RWPE1 (cell line): ENCODE results near the gene MEIS2.

ENCODE experiments used
- CTCF ChIA-PET: fragments of 350-600 bp; sonication (Branson Sonifier 250); formaldehyde crosslinking; extraction: SDS; loops from one replicate; lab custom pipeline; 2021; lab: Yijun Ruan, JAX
- POLR2A ChIA-PET: fragments of 400-600 bp; formaldehyde crosslinking; extraction: SDS; loops from one replicate; lab custom pipeline; 2020; ENCODE audit warnings: antibody characterized with exemption; ENCODE audit not compliant: low non-redundant PET; lab: Yijun Ruan, JAX
- DNase-seq: peaks from one replicate; pipeline ENCODE4 v3.0.0; 2012; ENCODE audit warnings: low spot score
- H3K27ac ChIP-seq: fragments of 450-650 bp; 2 replicates; pipeline ENCODE4 v1.5.1; 2017
- CTCF ChIP-seq: fragments of 450-650 bp; conservative IDR thresholded peaks from 2 replicates; pipeline ENCODE4 v1.5.1; 2017; ENCODE audit warnings: low read depth, mild to moderate bottlenecking

MEIS2 gene

GRCh38 chr15:36926427-36926825 is 173.9 kb downstream of the MEIS2 start:
- no peak overlapping the region for H3K27ac ChIP-seq
- no peak for TF ChIP-seq CTCF
- CTCF ChIA-PET = interaction anchor here (0.5 to 1.2 kb wide), 2 partner anchors 43 to 174 kb away, joined by 4 to 9 read pairs; no protein-coding TSS in a partner anchor
- no peak for DNase-seq
- POLR2A ChIA-PET = no interaction called here

GRCh38 chr15:36925653-36926426 is 174.5 kb downstream of the MEIS2 start:
- no peak for DNase-seq
- POLR2A ChIA-PET = no interaction called here
- H3K27ac ChIP-seq = no peak overlapping the region
- CTCF ChIA-PET = interaction anchor here (0.5 to 1.2 kb wide), 2 partner anchors 43 to 175 kb away, joined by 4 to 9 read pairs; no protein-coding TSS in a partner anchor
- TF ChIP-seq CTCF = no peak

DNA sequence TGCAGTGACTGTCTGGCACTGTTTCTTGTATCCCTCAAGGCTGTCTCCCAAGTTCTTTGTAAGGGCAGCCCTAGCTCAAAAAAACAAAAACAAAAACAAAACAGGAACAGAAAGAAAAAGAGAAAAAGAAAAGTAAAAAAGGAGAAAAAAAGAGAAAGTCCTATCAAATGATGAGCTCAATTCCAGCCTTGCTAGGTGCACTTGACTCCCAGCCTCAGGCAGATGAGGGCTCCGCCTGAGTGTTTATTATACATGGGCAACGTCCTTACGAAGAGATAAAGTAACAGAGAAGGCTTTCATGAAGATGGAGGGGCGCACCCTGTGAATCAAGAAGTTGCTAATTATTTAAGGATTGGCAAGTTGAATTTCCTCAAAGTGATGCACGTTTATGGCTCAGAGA is 175.3 kb downstream of the MEIS2 start:
- POLR2A ChIA-PET = no interaction called here
- no peak for TF ChIP-seq CTCF
- CTCF ChIA-PET = interaction anchor here (1.2 kb wide), 1 partner anchor 42 kb away, joined by 9 read pairs; no protein-coding TSS in a partner anchor
- DNase-seq = no peak
- no peak overlapping the region for H3K27ac ChIP-seq

- DNase-seq = no peak
- TF ChIP-seq CTCF = no peak
- CTCF ChIA-PET = interaction anchor here (0.8 kb wide), 1 partner anchor 11 kb away, joined by 4 read pairs; no protein-coding TSS in a partner anchor
- no peak overlapping the region for H3K27ac ChIP-seq
- POLR2A ChIA-PET = interaction anchor here (0.6 kb wide), 1 partner anchor 174 kb away, joined by 9 read pairs; no protein-coding TSS in a partner anchor
These were observed 176.3 kb downstream of the MEIS2 start for GRCh38 chr15:36924034-36924433.

DNA sequence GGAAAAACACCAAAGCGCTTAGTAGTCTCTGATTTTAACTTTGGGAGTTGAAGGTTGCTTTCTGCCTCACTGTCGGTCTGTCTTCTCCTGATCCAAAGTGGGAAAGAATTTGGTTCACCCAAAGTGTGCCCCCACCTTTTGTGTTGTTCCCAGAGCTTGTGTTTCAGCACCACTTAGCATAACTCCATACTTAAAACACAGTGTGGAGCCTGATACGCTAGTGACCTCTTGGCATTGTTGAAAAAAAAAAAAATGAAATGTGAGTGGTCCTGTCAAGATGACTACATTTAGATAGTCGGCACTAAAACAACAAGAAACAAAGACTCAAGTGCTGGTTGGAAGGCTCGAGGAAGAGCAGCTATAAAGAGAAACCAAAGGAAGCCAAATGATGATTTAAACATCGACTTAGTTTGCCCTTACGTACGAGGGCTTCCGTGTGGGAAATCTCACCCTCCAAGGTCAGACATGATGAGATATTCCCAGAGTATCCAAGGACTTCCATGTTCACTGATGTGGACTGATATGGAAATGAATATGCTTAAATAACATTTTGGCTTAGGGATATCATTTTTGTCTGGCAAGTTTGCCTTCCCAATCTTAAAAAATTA is 178.8 kb downstream of the MEIS2 start:
- TF ChIP-seq CTCF = no peak
- no peak for DNase-seq
- CTCF ChIA-PET = interaction anchor here (0.7 kb wide), 1 partner anchor 254 kb away, joined by 3 read pairs; no protein-coding TSS in a partner anchor
- no peak overlapping the region for H3K27ac ChIP-seq
- POLR2A ChIA-PET = no interaction called here

GRCh38 chr15:36917411-36918267 is 182.7 kb downstream of the MEIS2 start:
- ChIA-PET POLR2A (no interaction called here), CTCF (no interaction called here)
- H3K27ac ChIP-seq = no peak overlapping the region
- no peak for TF ChIP-seq CTCF
- no peak for DNase-seq
